Tibial artery (tissue), 4 donors: ENCODE results near the gene ILDR2.
"Not testable (repeated sequence)": the region's sequence is repeated elsewhere in the genome, so short reads cannot be mapped to it uniquely, and the experiment has no call there.

Source experiments
- DNase-seq, 2 donors: peaks; one replicate each; pipeline ENCODE4 v3.0.0-alpha.2; 2019
- H3K27ac ChIP-seq, 2 donors: fragments of 200-600 bp; sonication (generic) in 1 of 2; 1 replicate in 1 of 2; 2 replicates in 1 of 2; pipeline ENCODE4 v1.5.1; 2018 to 2019; ENCODE audit warnings: mild to moderate bottlenecking in 1 of 2
- H3K27me3 ChIP-seq, 2 donors: fragments of 200-600 bp; sonication (generic) in 1 of 2; one replicate each; pipeline versions ENCODE4 v1.5.1 to v1.6.0; 2016 to 2019
- H3K36me3 ChIP-seq, 3 donors: fragments of 200-600 bp; sonication (generic) in 2 of 3; one replicate each; pipeline ENCODE4 v1.5.1; 2016 to 2019; ENCODE audit warnings: mild to moderate bottlenecking in 2 of 3
- H3K4me1 ChIP-seq, 4 donors: fragments of 200-600 bp; sonication (generic) in 2 of 4; 1 replicate in 3 of 4; 2 replicates in 1 of 4; pipeline ENCODE4 v1.5.1; 2016 to 2019
- H3K4me3 ChIP-seq, 2 donors: fragments of 200-600 bp; sonication (generic) in 1 of 2; 1 replicate in 1 of 2; 2 replicates in 1 of 2; pipeline ENCODE4 v1.5.1; 2018 to 2019; ENCODE audit warnings: mild to moderate bottlenecking in 2 of 2
- H3K9me3 ChIP-seq, 3 donors: fragments of 200-600 bp; sonication (generic) in 1 of 3; one replicate each; pipeline ENCODE4 v1.5.1; 2016 to 2019
- CTCF ChIP-seq, 2 experiments: fragments of 200-600 bp in 1 of 2; fragments of 450-650 bp in 1 of 2; IDR thresholded peaks; one replicate each; pipeline ENCODE4 v1.5.1; 2017 to 2019; ENCODE audit warnings: antibody characterized with exemption in 2 of 2, mild to moderate bottlenecking in 1 of 2, moderate library complexity in 1 of 2
- intact Hi-C: fragments of 100-400 bp; cut with DNase I; formaldehyde crosslinking; loops from one replicate; pipeline ENCODE4 v1.15.0; 2023; ENCODE audit warnings: low total_unique reads

The ILDR2 gene

GRCh38 chr1:166884971-166885370 is 90.4 kb downstream of the ILDR2 start:
- intact Hi-C loops: loop anchor here (10.0 kb wide), 1 partner anchor 180 kb away; no protein-coding TSS in a partner anchor
- H3K4me3 ChIP-seq: no peak overlapping the region
- H3K27ac ChIP-seq: no peak overlapping the region
- no peak for TF ChIP-seq CTCF (IDR thresholded peaks at IDR 0.05)
- no peaks in the 10 kb centered on the region for H3K36me3 ChIP-seq
- peaks cover 0 to 6% (median 5%) of the 10 kb centered on the region in 4 donors for H3K4me1 ChIP-seq
- DNase-seq: no peak
- H3K9me3 ChIP-seq: no peaks in the 10 kb centered on the region
- H3K27me3 ChIP-seq: peaks cover 0 to 33% of the 10 kb centered on the region in 2 donors

GRCh38 chr1:166884040-166884642 is 91.2 kb downstream of the ILDR2 start:
- intact Hi-C loops: loop anchor here (10.0 kb wide), 1 partner anchor 181 kb away; no protein-coding TSS in a partner anchor
- no peaks in the 10 kb centered on the region for H3K36me3 ChIP-seq
- H3K4me1 ChIP-seq: peaks cover 0 to 6% (median 5%) of the 10 kb centered on the region in 4 donors
- no peak overlapping the region for H3K27ac ChIP-seq
- TF ChIP-seq CTCF (IDR thresholded peaks at IDR 0.05): peak; percentile 54 to 60
- DNase-seq: no peak
- peak overlapping the region in 1 of 2 donors; percentile 9 for H3K4me3 ChIP-seq
- peaks cover 0 to 33% of the 10 kb centered on the region in 2 donors for H3K27me3 ChIP-seq
- no peaks in the 10 kb centered on the region for H3K9me3 ChIP-seq

- DNase-seq: no peak
- no peak for TF ChIP-seq CTCF (IDR thresholded peaks at IDR 0.05)
- H3K4me1 ChIP-seq: peaks cover 0 to 6% (median 5%) of the 10 kb centered on the region in 4 donors
- intact Hi-C loops: loop anchor here (10.0 kb wide), 1 partner anchor 182 kb away; no protein-coding TSS in a partner anchor
- no peak overlapping the region for H3K4me3 ChIP-seq
- peaks cover 0 to 33% of the 10 kb centered on the region in 2 donors for H3K27me3 ChIP-seq
- H3K9me3 ChIP-seq: no peaks in the 10 kb centered on the region
- H3K27ac ChIP-seq: no peak overlapping the region
- no peaks in the 10 kb centered on the region for H3K36me3 ChIP-seq
These were observed 92.4 kb downstream of the ILDR2 start for GRCh38 chr1:166882893-166883292.

GRCh38 chr1:166878173-166878917 is 97.0 kb downstream of the ILDR2 start:
- peaks cover 0 to 18% (median 12%) of the 10 kb centered on the region in 4 donors for H3K4me1 ChIP-seq
- H3K27ac ChIP-seq, H3K9me3 ChIP-seq, H3K4me3 ChIP-seq, H3K27me3 ChIP-seq, DNase-seq, H3K36me3 ChIP-seq: not testable (repeated sequence)
- intact Hi-C loops: loop anchor here (5.0 kb wide), 2 partner anchors 36 to 674 kb away; partner anchors contain the start of gene CREG1

- Histone ChIP-seq H3K36me3 (no peaks in the 10 kb centered on the region), H3K27me3 (no peaks in the 10 kb centered on the region), H3K9me3 (no peaks in the 10 kb centered on the region), H3K27ac (peak overlapping the region; percentile 89 to 91), H3K4me1 (peaks cover 0 to 18% (median 12%) of the 10 kb centered on the region in 4 donors), H3K4me3 (peak overlapping the region; percentile 86 to 89)
- intact Hi-C loops: loop anchor here (5.0 kb wide), 2 partner anchors 34 to 676 kb away; partner anchors contain the start of gene CREG1
- TF ChIP-seq CTCF (IDR thresholded peaks at IDR 0.05): peak; percentile 23 to 39
- DNase-seq: no peak
These were observed 98.9 kb downstream of the ILDR2 start for GRCh38 chr1:166876540-166876838.
